ENCODE measurements around the gene SEPTIN11.

SEPTIN11 gene

DNA sequence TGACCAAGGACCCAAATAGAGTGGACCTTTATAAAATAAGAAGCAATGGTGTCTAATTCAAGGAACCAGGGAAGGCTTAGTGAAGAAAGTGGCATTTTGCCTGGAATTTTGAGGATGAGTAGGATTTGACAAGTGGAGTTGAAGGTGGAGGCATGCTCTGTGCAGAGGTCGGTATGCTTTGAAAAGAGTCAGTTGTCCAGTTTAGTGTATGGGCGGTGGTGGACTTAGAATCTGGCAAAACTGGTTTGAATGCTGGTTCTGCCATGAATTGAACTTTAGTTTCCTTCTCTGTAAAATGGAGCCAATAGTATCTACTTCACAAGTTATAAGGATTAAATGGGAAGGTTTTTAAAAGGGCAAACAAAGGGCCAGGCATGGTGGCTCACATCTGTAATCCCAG, 29.7 kb downstream of the SEPTIN11 start:
- H3K9me2 ChIP-seq (ENCODE audit: low read depth, low read length), result no peaks in the 10 kb centered on the region
- no peak overlapping the region for H2AFZ ChIP-seq (ENCODE audit: low read length)
- H3F3A ChIP-seq (ENCODE audit: insufficient read depth, low read length), result no peaks in the 10 kb centered on the region
- no peak overlapping the region for H3K4me2 ChIP-seq (ENCODE audit: low read length)
- no peak overlapping the region for H3K9ac ChIP-seq (ENCODE audit: low read length)
- TF ChIP-seq EZH2 (IDR thresholded peaks at IDR 0.05; ENCODE audit: borderline replicate concordance, low read length), result no peak
- TF ChIP-seq, protein P1, sequence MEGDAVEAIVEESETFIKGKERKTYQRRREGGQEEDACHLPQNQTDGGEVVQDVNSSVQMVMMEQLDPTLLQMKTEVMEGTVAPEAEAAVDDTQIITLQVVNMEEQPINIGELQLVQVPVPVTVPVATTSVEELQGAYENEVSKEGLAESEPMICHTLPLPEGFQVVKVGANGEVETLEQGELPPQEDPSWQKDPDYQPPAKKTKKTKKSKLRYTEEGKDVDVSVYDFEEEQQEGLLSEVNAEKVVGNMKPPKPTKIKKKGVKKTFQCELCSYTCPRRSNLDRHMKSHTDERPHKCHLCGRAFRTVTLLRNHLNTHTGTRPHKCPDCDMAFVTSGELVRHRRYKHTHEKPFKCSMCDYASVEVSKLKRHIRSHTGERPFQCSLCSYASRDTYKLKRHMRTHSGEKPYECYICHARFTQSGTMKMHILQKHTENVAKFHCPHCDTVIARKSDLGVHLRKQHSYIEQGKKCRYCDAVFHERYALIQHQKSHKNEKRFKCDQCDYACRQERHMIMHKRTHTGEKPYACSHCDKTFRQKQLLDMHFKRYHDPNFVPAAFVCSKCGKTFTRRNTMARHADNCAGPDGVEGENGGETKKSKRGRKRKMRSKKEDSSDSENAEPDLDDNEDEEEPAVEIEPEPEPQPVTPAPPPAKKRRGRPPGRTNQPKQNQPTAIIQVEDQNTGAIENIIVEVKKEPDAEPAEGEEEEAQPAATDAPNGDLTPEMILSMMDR (IDR thresholded peaks at IDR 0.05; ENCODE audit: low read length), result no peak
- no peaks in the 10 kb centered on the region for H3K36me3 ChIP-seq (ENCODE audit: insufficient read depth, low read length)
- H3K9me3 ChIP-seq (ENCODE audit: low read length), result no peaks in the 10 kb centered on the region
- no peaks in the 10 kb centered on the region for H3K4me1 ChIP-seq (ENCODE audit: insufficient read depth, low read length, severe bottlenecking)
- H3K27ac ChIP-seq (ENCODE audit: low read depth, low read length, poor library complexity, severe bottlenecking), result no peak overlapping the region
- H3K79me2 ChIP-seq (ENCODE audit: insufficient read depth, low read length), result no peaks in the 10 kb centered on the region
- no peaks in the 10 kb centered on the region for H4K20me1 ChIP-seq (ENCODE audit: insufficient read depth, low read length)
- H3K27me3 ChIP-seq (ENCODE audit: insufficient read depth, low read length), result no peaks in the 10 kb centered on the region
- no peak overlapping the region for H3K4me3 ChIP-seq (ENCODE audit: low read depth, low read length, poor library complexity, severe bottlenecking)

DNA sequence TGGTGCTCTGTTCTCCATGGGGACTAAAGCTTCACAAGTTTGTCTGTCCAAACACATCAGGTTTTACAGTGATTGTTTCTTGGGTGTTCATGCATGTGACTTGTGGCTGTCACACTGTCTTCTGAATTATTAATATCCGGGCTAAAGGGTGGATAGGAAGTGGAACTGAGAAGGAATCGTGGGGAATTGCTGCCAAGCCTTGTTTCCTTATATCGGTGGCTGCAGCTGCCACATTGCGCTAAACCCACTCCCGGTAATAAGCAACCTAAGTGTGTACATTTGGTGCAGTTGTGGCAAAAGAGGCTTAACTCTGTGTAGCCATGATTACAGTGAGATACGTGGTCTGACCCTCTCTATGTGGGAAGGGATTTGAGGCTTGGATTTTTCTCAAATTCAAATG, 30.7 kb downstream of the SEPTIN11 start:
- H4K20me1 ChIP-seq (ENCODE audit: insufficient read depth, low read length), result no peaks in the 10 kb centered on the region
- H3K4me1 ChIP-seq (ENCODE audit: insufficient read depth, low read length, severe bottlenecking), result no peaks in the 10 kb centered on the region
- no peak overlapping the region for H3K4me3 ChIP-seq (ENCODE audit: low read depth, low read length, poor library complexity, severe bottlenecking)
- H2AFZ ChIP-seq (ENCODE audit: low read length), result no peak overlapping the region
- TF ChIP-seq, protein P1 (IDR thresholded peaks at IDR 0.05; ENCODE audit: low read length), result no peak
- TF ChIP-seq EZH2 (IDR thresholded peaks at IDR 0.05; ENCODE audit: borderline replicate concordance, low read length), result no peak
- H3K9me3 ChIP-seq (ENCODE audit: low read length), result no peaks in the 10 kb centered on the region
- H3K9ac ChIP-seq (ENCODE audit: low read length), result no peak overlapping the region
- H3K27ac ChIP-seq (ENCODE audit: low read depth, low read length, poor library complexity, severe bottlenecking), result no peak overlapping the region
- H3K79me2 ChIP-seq (ENCODE audit: insufficient read depth, low read length), result no peaks in the 10 kb centered on the region
- no peak overlapping the region for H3K4me2 ChIP-seq (ENCODE audit: low read length)
- no peaks in the 10 kb centered on the region for H3K9me2 ChIP-seq (ENCODE audit: low read depth, low read length)
- H3K27me3 ChIP-seq (ENCODE audit: insufficient read depth, low read length), result no peaks in the 10 kb centered on the region
- H3F3A ChIP-seq (ENCODE audit: insufficient read depth, low read length), result no peaks in the 10 kb centered on the region
- H3K36me3 ChIP-seq (ENCODE audit: insufficient read depth, low read length), result no peaks in the 10 kb centered on the region

DNA sequence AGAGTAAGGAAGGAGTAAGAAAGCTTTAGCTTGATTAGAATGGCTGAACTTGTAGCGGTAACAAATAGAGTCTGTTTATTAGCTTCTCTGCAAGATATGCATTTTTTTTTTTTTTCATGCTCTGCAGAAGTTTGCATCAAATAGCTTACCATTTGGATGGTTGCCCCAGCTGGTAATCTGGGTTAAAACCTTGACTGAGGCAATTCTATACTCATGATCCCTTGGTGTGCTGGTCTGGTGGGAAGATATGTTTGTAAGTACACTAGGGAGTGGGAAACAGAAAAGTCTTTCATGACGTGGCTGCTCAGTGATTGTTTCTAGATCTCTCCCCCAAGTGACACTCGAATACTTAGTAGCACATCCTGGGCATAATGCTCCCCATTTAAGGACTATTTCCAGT, 32.1 kb downstream of the SEPTIN11 start:
- no peaks in the 10 kb centered on the region for H3K79me2 ChIP-seq (ENCODE audit: insufficient read depth, low read length)
- no peak overlapping the region for H3K4me2 ChIP-seq (ENCODE audit: low read length)
- no peaks in the 10 kb centered on the region for H3K9me3 ChIP-seq (ENCODE audit: low read length)
- no peaks in the 10 kb centered on the region for H4K20me1 ChIP-seq (ENCODE audit: insufficient read depth, low read length)
- TF ChIP-seq EZH2 (IDR thresholded peaks at IDR 0.05; ENCODE audit: borderline replicate concordance, low read length), result no peak
- TF ChIP-seq, protein P1 (IDR thresholded peaks at IDR 0.05; ENCODE audit: low read length), result no peak
- no peak overlapping the region for H3K9ac ChIP-seq (ENCODE audit: low read length)
- no peaks in the 10 kb centered on the region for H3K9me2 ChIP-seq (ENCODE audit: low read depth, low read length)
- H3K4me1 ChIP-seq (ENCODE audit: insufficient read depth, low read length, severe bottlenecking), result no peaks in the 10 kb centered on the region
- no peak overlapping the region for H2AFZ ChIP-seq (ENCODE audit: low read length)
- no peak overlapping the region for H3K4me3 ChIP-seq (ENCODE audit: low read depth, low read length, poor library complexity, severe bottlenecking)
- H3K27ac ChIP-seq (ENCODE audit: low read depth, low read length, poor library complexity, severe bottlenecking), result no peak overlapping the region
- no peaks in the 10 kb centered on the region for H3F3A ChIP-seq (ENCODE audit: insufficient read depth, low read length)
- no peaks in the 10 kb centered on the region for H3K36me3 ChIP-seq (ENCODE audit: insufficient read depth, low read length)
- no peaks in the 10 kb centered on the region for H3K27me3 ChIP-seq (ENCODE audit: insufficient read depth, low read length)

Data from OCI-LY1 (cell line).